Fibroblast of villous mesenchyme (primary cell): ENCODE measurements around the gene IGF1R. TPM values are rescaled to one million over a fixed set of nuclear protein-coding genes. Genes with fewer than 3 reads are reported as not detected.

ENCODE experiments used
- DNase-seq: peaks from one replicate; pipeline ENCODE4 v3.0.0-alpha.2; 2010; ENCODE audit warnings: low read depth
- H3K4me3 ChIP-seq: 2 replicates; pipeline ENCODE4 v1.5.1; 2011; ENCODE audit warnings: low read depth, mild to moderate bottlenecking, low read length
- total RNA-seq: library from RNA; depleted of rRNA; stranded (reverse); fragments of >200 nt; gene quantifications from 2 replicates; pipeline ENCODE4 v1.2.3, GENCODE V29; 2012
- TF ChIP-seq, protein P1 (sequence below): IDR thresholded peaks from 2 replicates; pipeline ENCODE4 v1.5.1; 2012; ENCODE audit warnings: low read depth, mild to moderate bottlenecking, low read length; ENCODE audit not compliant: insufficient read depth

Gene IGF1R
- total RNA-seq, 1 donor = 19.4 TPM

DNA sequence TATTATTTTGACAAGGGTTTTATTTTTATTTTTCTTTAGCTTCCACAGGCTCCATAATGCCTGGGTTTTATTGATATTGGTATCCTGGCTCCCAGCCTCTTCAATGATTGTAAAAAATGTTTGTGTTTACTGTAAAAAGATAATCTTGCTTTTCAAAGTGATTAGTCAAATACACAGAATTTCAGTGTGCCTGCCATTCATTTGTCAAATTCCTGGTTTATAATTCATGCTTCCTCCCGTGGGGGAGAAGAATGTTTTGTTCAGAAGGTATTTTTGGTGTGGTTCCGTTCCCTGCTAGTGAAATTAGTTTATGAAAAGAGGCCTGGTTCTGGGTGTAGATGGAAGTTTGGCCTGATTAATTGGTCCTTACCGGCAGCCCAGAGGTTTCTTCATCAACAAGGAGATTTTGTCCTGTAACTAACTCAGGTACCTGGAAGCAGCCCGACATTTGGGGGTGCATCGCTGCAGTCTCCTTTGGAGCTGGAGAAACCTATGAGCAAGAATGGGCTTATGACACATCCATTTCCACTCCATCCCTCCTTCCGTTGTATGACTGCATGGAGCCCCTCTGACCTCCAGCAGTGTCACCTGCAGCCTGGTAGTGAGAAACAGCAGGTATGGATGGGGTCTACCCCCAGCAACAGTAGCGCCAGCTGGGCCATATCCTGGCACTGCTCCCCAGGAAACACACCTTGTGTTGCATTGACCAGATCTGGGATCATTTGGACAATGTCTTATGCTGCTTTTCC, 257.8 kb downstream of the IGF1R start:
- TF ChIP-seq, protein P1, sequence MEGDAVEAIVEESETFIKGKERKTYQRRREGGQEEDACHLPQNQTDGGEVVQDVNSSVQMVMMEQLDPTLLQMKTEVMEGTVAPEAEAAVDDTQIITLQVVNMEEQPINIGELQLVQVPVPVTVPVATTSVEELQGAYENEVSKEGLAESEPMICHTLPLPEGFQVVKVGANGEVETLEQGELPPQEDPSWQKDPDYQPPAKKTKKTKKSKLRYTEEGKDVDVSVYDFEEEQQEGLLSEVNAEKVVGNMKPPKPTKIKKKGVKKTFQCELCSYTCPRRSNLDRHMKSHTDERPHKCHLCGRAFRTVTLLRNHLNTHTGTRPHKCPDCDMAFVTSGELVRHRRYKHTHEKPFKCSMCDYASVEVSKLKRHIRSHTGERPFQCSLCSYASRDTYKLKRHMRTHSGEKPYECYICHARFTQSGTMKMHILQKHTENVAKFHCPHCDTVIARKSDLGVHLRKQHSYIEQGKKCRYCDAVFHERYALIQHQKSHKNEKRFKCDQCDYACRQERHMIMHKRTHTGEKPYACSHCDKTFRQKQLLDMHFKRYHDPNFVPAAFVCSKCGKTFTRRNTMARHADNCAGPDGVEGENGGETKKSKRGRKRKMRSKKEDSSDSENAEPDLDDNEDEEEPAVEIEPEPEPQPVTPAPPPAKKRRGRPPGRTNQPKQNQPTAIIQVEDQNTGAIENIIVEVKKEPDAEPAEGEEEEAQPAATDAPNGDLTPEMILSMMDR = no peak
- no peak overlapping the region for H3K4me3 ChIP-seq
- DNase-seq = no peak

DNA sequence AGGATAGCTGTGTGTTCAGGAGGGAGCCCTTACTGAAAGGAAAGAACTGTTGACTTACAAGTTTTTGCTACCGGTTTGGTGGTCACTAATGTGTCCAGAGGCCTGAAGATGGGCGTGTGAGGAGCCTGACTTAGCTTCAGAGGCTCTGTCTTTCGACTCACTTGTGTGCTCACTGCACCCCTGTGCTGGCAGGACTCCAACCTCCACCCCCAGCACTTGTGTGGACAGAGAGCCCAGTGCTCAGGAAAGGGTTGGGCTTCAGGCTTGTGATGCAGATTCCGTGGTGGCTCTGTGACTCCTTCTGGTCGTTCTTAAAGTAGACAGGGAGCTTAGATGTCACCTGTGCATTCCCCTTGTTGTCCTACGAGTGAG, 258.4 kb downstream of the IGF1R start:
- H3K4me3 ChIP-seq = no peak overlapping the region
- DNase-seq = no peak
- TF ChIP-seq, protein P1 = no peak

DNA sequence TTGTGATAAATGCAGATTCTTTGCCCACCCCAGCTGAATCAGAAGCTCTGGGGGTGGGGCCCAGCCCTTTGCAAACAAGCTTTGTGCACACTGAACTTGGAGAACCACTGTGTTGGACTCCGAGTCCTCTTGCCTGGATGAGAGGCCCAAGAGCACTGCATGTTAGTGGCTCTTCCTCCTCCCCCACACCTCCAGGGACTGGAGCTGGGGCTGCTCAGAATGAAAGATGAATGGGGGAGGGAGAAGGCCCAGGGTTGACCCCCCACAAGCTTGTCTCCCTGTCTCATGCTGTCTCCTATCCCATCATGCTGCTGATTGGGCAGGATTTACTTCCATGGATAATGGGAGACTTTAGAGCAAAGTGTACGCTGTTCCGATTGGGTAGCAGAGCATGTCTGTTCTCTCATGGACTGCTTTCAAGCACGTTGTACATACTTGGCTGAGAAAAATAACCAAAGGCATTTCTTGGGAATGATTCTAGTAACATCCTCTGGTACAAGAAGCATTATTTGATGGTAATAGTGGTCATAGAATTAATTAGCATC, 259.7 kb downstream of the IGF1R start:
- no peak for DNase-seq
- no peak overlapping the region for H3K4me3 ChIP-seq
- TF ChIP-seq, protein P1 = no peak

DNA sequence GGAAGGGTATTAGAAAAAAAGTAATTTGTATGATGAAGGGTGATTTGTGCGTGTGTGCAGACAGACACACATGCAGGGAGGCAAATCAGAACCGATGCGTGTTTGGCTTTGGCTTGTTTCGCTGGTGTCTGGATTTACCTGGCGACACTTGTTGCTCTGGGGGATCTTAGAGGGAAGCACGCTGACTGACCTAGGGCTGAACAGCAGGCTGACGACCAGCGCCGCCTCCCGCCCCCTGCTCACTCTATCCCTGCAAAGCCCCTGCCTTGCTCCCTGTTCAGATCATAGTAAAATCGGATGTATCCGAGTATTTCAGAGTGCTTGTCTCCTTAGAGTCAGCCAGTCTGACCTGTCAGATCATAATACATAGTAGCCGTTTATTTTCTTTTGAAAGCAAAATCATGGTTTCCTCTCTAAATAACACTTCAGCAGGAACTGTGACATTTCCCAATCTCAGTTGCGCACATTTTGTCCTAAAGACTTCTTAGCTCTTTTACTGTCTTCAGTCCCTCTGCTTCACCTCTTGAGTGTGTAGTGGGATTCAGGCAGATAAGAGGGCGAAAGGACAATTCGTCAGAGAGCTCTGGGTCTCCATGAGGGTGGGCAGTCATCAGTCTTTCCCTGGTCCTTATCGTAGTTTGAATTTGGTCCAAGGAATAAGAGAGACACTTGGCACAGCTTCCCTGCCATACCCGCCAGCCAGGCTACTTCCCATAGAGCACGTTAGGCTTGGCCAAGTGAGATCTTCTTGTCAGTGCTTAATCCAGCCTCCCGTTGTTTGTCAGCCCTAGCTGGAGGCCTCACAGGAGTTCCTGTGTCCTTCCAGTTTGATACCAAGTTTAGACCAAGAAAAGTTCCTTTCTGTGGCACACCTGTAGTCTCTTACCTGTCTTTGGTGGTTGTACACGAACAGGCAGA, 261.9 kb downstream of the IGF1R start:
- TF ChIP-seq, protein P1 = no peak
- DNase-seq = no peak
- H3K4me3 ChIP-seq = no peak overlapping the region

DNA sequence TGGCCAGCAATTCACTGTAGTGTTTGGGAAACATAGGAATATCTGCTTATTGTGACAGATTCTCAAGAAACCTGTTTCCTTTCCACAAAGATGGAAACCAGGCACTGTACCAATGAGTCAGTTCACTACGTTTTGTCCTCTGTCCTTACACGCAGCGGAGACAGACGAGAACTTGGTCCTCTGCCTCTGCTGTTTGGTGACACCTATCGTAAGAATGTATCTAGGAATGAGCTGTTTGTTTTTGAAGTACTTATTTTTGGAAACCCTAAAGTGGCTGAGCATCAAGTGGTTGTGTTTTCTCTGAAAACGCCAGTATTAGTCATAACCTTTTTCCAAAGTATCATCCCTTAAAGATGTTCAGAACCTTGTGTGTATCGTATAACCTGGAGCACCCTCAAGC, 266.3 kb downstream of the IGF1R start:
- no peak overlapping the region for H3K4me3 ChIP-seq
- DNase-seq = peak; percentile 85
- TF ChIP-seq, protein P1 = no peak

DNA sequence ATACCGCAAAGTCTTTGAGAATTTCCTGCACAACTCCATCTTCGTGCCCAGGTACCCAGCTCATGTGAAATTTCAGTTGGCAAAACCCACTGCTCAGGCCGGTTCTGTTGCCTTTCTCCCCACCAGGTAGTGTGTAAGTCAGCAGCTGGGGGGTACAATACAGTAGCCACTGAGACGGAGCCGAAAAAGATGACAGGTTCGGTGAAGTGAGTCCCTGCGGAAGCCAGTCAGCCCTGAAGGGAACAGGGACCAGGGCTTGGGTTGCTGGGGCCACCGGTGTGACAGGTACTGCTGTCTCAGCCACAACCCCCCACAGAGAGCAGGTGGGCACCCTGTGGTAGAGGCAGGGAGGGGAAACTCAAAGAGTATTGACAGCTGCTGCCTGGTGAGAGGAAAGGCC, 268.5 kb downstream of the IGF1R start:
- DNase-seq = no peak
- no peak overlapping the region for H3K4me3 ChIP-seq
- TF ChIP-seq, protein P1 = no peak
